SW480 (cell line): ENCODE measurements around the gene MSANTD4.
"Not testable (repeated sequence)": the region's sequence is repeated elsewhere in the genome, so short reads cannot be mapped to it uniquely, and the experiment has no call there.

Experiments used
- DNase-seq: peaks from one replicate; pipeline ENCODE4 v3.0.0-alpha.2; 2016; ENCODE audit warnings: low spot score

MSANTD4 gene

DNA sequence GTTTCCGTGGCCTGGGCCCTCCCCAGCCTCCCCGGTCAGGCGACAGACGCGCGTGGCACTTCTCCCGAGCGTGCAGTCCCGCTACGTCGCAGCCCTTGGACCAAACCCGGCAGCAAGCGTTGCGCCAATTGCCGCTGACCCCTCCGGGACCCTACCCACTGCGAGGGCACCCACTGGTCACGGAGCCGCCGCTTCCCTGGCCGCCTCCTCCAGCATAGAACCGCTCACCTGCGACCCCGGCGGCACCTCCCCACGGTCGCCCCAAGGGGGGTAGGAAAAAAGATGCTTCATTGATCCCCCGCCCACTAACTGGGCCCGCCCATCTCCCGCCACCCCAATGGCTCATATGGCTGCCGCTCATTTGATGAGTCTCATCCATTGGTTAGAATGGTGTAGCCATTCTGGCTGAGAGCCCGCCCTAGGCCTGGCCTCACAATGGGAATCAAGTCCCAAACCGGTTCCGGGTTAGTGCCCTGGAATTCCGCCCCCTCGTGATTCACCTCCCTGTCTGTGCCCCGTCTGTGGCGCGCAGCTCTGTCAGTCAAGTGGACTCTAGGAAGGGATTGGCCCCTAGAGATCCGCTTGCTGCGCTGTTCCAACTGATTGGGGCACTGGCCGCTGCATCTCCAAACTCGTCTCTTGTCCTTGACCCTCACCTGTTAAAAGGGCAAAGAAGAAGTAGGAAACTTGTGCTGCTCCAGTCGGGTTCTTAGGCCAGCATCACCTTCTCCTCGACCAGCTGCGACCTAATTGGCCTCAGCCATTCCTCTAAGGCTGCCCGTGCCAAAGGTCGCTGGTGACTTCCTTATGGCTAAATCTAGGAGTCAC is at the start of gene MSANTD4:
Gene MSANTD4 (minus strand): TSS at position 274 of the 828 bp plus-strand sequence. CDS start 11,323 bp downstream, outside the sequence.
- peak; percentile 99 for DNase-seq

GRCh38 chr11:106070606-106071005 is 48.6 kb upstream of the MSANTD4 start:
- DNase-seq = no peak

GRCh38 chr11:106063009-106063408 is 41.0 kb upstream of the MSANTD4 start:
- no peak for DNase-seq

GRCh38 chr11:106061954-106062949 is 40.2 kb upstream of the MSANTD4 start:
- DNase-seq = no peak

- no peak for DNase-seq
These were observed 39.3 kb upstream of the MSANTD4 start for GRCh38 chr11:106061249-106061784.

DNA sequence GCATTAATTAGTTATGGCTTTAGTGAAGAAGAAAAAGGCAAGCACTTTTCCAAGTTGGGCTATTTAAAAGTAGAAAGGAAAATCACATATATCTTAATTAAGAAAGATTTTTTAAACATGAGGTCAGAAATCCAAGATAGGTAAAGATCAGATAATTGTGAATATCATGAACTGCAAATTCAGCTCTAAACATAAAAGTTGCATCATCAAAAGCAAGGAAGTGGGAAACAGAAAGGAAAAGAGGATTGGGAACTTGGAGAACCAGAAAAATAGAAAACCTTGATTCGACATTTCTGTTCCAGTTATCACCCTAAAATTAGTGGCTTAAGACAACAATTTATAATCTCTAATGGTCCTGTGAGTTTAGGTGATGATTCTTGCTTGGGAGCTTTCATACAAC is 37.6 kb upstream of the MSANTD4 start:
- DNase-seq = no peak

GRCh38 chr11:106058377-106058776 is 36.3 kb upstream of the MSANTD4 start:
- DNase-seq = not testable (repeated sequence)

GRCh38 chr11:106051103-106051502 is 29.1 kb upstream of the MSANTD4 start:
- DNase-seq = no peak

DNA sequence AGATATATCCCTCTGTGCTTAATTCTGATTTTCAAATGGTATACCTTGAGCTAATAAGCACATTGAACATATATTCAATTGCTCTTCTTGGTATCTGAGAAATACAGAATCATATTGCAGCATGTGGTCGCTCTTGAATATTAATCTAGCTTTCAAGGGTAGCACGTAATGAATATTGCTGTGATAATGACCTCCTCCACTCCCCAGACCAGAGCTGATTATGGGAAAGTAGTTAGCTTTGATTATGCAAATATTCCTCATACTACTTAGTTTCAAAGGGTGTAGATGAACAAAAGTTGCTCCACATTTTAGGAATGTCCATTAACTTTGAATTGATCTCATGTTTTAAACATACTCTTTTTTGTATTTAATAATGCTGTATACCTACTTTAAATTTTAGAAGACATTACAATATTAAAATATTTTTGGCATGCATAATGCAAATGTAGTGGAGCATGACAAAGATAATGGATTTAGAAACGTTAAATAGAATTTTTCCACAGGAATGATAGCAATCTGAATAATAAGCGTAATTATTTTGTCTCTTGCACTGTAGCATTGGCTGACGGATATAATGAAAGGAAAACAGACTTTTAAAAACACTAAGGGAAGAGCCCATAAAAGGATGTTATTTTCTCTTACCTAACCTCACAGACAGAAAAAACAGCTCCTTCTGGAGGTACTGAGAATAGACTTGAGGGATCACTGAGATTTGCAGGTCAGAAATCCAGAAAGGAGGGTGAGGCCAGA is 27.9 kb upstream of the MSANTD4 start:
- DNase-seq = no peak

- DNase-seq = no peak
These were observed 25.6 kb upstream of the MSANTD4 start for GRCh38 chr11:106047631-106048030.

- DNase-seq = no peak
These were observed 21.5 kb upstream of the MSANTD4 start for GRCh38 chr11:106043540-106043939.

DNA sequence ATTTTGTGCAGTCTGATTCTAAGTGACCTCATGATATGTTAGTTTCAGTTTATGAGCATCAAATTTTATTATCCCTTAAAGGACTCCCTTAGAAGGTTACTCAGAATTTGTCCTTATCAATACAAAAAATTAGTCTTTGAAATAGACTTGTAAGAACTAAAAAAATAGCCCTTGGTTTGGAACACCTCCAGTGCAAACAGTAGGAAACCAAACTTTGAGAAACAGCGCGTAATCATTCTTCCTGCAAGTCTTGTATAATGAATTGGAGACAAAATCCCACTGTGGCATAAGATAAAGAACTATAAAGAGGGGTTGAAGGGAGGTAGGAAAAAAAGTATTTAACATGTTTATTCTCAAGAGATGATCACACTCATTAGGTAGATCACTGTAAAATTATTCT is 10.8 kb upstream of the MSANTD4 start:
- no peak for DNase-seq

DNA sequence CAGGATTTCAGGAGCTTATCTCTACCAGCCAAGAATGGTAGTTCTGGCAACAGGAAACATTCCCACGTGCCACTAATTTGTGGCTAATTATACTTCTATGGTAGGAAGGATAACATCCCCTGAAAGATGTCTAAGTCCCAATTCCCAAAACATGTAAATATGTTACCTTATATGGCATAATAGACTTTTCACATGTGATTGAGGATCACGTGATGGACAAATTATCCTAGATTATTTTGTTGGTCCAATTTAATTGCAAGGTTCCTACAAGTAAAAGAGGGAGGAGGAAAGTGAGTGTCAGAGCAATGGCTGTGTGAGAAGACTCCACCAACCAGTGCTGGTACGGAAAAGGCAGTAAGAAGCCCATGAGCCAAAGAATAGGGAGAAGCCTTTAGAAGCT is 9.9 kb upstream of the MSANTD4 start:
- DNase-seq = no peak

DNA sequence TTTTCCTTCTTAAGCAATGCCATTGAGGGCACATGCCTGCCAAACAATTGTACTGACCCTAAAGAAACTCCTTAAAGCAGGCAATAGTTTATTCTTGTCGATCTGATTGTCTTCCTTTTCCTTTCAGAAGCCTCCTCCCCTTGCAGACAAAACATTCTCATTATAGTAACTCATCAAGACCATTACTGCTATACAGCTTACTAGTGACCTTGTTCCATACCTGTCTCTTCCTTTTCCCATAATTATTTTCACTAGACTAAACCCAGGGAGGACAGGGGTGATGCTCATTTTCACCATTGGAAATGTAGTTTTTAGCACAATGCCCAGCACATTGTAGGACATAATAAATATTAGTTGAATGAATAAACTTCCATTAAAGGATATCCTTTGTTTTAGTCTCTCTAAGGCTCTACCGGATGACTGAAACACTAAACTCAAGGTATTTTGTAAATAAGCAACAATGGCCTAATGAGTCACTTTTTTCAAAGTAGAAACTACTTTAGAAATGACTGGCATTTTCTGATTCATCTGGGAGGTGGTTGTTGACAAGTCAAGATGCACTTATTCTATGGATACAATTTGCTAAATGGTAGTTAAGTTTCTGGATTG is 9.3 kb upstream of the MSANTD4 start:
- DNase-seq = no peak

GRCh38 chr11:106030609-106031008 is 8.6 kb upstream of the MSANTD4 start:
- no peak for DNase-seq

- no peak for DNase-seq
These were observed 795 bp upstream of the MSANTD4 start for GRCh38 chr11:106022795-106023275.

DNA sequence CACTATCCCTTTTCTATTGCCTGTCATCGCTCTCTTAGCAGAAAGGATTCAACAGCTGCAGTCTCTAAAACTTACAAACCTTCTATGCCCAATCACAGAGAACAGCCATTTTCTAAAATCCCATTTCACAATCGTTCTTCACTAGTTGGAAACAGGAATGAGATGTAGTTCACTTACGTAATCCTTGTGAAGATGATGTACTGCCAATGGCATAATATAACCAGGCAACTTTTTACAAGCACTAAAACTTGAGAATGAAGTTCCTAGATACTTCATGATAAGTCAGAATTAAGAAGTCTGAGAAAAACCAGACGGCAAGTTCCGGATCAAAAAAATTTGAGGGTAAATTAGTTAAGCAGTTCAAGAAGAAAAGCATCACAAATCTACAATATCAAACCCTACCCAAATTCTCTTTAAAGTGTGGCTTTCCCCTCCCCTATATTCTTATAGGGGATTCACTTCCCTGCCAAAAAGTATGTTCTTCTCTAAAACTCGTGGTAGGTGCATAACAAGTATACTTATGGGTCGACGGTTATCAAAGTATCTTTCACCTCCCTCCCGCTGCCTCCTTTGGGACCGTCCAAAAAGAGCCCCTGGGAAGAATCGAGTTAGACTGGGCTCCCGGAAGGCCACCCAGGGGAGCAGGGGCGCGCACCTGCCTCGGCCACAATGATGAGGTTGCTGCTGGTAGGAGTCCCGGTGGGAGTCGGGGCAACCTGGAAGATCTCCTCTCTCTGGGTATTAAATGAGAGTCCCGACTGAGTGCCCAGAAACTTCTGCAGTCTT is 666 bp downstream of the MSANTD4 start:
- DNase-seq = no peak

DNA sequence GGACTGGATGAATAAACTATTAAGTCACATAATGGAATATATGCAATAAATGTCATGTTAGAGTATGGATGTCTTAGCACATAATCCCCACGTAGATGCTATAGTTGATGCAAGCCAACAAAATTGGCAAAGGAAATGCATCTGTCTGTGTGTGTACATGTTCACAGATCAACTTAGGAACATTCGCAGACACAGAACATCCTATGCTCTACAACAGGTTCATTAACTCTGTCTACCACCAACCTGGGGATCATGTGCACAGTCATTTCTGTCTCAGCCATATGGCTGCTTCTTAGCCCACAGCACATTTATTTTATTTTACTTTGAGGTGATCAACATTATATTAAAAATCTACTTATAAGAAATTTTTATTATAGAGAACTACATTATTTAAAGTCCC is 4.9 kb downstream of the MSANTD4 start:
- DNase-seq = no peak

DNA sequence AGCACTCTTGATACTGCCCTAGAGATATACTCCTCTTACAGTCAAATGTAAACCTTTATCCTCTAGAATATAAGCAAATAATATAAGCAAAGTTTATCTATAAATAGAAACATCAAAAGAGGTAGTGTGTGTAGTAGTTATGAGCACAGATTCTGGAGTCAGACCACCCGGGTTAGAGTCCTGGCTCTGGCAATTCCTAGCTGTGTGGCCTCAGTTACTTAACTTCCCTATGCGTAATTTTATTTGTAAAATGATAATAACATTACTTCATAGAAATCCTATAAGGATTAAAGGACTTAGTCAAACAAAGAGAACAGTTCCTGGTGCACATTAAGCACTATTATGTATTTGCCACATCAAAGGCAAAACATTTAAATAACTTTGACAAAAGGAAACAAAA is 7.0 kb downstream of the MSANTD4 start:
- DNase-seq = no peak

- DNase-seq = no peak
These were observed 7.4 kb downstream of the MSANTD4 start for GRCh38 chr11:106014620-106015019.
